HuH-7.5 (cell line): ENCODE data around the gene KCMF1.

ENCODE experiments used
- DNase-seq: peaks from one replicate; pipeline ENCODE4 v3.0.0; 2011; ENCODE audit warnings: low spot score

KCMF1 gene

DNA sequence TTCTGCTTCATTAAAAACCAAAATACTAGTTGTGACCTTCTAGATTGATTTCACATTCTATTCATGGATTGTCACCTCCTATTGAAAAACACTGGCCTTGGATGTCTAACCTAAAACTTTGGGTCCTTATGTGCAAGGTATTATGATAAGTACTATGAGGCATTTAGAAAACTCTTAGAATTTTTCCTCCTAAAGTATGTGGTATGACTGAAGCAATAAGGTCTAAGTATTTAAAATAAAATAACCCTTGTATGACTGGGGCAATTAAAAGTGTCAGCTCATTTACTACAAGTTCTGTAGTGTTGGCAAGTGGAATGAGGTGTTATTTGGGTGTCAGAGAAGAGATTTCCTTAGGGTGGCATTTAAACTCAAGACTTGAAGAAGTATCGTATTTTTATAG, 15.1 kb downstream of the KCMF1 start:
- no peak for DNase-seq

DNA sequence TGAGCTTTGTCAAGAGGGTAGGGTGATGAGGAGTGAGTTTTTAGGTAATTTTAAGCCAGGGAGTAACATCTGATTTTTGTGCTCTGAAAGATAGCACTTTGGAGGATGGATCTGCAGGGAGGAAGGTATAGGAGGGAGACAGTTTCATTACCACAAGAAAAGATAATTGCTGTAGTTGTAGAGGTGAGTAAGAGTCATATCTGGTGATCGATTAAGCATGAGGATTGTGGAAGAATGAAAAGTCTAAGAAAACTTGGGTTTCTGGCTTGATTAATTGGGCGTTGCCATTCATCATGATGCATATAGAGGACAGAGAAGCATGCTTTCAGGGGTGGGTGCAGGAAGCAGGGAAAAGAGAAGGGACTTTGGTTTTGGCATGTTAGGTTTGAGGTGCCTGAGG, 18.5 kb downstream of the KCMF1 start:
- no peak for DNase-seq

DNA sequence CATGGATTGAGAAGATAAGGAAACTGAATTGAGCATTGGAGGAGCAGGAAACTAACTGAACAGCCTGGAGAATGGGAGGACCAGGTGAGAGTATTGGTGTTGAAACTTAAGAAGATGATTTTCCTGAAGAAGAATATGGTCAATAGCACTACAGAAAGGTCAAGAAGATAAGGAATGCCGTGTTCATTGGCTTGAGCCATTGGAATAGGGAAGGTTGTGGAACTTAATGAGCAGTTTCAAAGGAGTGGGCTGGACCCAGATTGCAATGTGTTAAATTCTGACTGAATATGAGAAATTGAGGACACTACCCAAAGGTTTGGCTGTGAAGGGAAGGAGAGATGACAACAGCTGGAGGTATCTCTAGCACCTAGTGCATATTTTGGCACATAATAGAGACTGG, 19.0 kb downstream of the KCMF1 start:
- no peak for DNase-seq

DNA sequence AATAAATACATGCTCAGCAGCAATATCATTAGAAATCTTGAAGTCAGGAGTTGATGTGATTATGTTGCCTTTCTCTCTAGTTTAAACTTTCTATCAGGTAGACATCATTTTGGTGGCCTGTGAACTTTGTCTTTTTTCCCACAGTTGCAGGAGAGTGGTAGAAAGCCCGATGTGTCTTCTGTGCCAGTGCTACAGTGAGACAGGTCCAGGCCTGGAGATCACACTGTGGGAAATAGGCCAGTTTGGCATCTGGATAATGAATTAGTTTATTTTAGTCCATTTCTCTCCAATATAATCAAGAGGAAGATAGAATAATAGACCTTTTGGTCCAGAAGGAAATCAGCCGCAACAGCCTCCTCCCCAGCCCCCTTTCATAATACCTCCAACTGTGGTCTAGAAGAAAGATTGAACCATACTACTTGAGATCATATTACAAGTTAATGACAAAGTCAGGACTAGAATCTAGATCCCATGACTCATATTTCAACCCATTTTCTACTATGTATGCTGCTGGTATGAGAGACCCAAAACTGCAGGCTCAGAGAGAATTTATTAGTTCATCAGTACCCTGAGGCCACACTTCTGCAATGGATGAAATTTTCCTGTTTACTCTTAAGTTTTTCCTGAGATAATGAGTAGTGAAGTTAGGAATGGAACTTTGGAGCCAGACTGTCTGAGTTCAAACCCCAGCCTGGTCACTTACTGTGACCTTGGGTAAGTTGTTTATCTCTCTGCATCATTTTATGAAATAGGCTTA, 20.6 kb downstream of the KCMF1 start:
- no peak for DNase-seq

DNA sequence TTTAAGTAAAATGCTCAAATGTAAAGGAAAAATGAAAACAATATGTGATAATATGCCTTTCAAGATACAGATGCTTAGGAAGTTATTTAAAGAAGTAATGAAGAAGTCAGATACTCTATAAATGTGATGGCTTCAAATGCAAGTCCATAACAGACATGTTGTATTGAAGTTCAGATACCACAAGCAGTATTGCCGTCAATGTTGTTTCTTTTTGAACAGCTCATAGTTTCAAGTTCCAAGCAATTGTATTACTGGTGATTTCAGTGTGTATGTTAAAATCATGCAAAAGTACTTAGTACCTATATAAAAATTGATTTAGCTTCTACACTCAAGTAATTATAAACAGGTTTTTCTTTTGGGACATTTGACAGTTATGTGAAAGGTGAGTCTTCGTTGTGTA, 24.9 kb downstream of the KCMF1 start:
- DNase-seq = no peak

DNA sequence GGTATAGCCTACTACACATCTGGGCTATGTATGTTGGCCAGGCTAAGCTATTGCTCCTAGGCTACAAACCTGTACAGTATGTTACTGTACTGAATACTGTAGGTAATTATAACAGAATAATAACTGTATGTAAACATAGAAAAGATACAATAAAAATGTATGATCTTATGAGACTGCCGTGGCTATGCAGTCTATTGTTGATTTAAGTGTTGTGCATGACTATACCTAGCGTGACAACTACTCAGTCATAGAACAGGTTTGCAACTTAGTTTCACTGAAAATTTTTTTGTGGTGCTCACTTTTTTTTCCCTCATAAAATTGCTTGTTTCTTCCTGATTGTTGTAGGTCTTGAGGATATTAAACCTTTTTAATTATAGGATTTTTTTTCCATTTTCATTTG, 25.9 kb downstream of the KCMF1 start:
- DNase-seq = no peak

DNA sequence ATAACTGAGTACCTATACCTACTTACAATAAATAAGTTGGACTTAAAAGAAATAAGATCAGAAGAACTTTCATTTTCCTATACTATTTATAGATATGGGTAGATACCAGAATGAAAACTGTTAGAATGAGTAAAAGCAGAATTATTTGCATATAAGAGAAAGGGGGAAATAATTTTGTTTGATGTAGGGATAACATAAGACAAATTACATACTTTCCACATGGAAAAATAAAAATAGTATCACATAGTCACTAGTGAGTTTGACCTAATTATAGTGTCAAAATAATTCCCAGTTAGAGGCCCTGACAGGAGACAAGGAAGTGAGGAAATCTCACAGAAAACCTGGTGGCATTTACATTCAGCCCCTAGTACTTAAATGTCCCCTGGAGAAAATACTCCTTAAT, 28.6 kb downstream of the KCMF1 start:
- no peak for DNase-seq

DNA sequence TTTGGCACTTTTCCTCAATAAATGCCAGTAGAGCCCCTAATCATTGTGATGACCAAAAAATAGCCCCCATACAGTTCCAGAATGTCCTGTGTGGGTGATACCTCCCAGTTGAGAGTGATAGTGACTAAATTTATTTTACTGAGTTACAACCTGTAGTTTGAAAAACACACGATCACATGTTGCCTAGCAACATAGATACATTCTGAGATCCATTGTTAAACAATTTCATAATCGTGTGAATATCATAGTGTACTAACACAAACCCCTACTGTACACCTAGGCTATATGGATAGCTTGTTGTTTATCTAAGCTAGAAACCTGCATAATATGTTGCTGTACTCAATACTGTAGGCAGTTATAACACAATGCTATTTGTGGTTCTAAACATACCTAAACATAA, 30.6 kb downstream of the KCMF1 start:
- DNase-seq = no peak

DNA sequence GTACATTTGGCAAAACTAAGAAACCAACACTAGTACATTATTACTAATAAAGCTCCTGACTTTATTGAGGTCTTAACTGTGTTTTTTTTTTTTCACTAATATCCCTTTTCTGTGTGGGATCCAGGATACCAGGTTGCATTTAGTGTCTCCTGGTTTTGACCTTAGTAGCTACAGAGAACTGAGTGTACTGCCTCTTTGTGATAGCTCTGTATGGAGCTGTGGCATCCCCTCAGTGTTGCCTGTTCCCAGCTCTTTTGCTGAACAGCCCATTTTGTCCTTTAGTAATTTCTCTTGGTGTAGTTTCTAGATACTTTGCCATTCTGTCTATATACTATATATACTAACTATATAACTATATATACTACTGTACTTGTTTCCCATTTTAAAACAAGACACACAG, 31.6 kb downstream of the KCMF1 start:
- no peak for DNase-seq

DNA sequence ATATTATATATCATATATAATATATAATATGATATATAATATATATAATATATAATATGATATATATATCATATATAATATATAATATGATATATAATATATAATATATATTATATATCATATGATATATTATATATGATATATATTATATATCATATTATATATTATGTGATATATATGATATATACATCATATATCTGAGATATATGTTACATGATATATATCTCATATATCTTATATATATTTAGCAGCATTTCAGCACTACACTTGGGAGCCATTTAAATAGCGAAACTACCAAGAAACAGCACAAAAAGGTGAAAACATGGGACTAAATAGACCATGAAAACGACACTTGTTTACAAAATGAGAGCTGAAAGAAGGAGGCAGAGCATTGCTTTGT, 37.3 kb downstream of the KCMF1 start:
- DNase-seq = no peak

DNA sequence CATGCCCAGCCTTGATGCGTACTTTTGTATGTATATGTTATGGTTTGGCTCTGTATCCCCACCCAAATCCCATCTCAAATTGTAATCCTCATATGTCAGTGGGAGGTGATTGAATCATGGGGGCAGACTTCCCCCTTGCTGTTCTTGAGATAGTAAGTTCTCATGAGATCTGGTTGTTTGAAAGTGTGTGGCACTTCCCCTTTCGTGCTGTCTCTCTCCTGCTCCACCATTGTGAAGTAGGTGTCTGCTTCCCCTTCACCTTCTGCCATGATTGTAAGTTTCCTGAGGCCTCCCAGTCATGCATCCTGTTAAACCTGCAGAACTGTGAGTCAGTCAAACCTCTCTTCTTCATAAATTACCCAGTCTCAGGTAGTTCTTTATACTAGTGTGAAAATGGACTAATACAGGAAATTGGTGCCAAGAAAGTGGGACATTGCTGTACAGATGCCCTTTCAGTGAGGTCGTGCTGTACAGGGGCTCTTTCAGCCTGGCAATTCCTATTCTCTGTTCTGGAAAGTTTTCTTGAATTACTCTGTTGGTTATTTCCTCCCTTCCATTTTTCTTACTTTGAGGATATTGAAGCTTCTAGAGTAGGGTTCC, 38.2 kb downstream of the KCMF1 start:
- no peak for DNase-seq

DNA sequence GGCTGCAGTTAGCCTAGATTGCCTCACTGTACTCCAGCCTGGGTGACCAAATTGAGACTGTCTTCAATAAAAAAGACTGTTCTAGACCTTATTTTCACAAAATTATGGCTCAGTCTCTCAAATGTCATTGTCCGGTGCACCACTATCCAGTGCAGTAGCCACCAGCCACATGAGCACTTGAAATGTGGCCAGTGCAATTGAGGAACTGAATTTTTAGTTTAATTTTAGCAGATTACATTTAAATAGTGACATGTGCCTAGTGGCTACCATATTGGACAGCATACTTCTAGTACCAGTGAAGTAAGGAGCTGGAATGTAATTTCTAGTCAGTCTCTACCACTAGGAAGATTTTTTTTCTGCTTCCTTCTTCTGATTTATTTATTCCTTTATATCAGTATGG, 39.4 kb downstream of the KCMF1 start:
- no peak for DNase-seq

DNA sequence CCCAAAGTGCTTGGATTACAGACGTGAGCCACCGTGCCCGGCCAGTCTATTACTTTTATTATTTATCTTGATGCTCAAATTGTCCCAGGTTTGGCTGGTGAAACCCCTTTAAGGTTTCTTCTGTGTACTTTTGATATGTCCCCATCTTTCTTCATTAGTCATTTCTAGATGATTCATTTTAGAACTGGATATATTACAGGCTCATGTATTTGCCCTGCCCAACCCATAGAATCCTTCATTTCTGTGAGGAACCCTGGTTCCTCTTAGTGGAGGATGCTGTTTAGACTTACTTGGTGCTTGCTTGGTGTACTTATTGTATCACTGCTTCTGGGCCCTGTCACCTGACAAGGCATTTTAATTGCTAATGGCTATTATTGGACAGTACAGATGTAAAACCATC, 40.1 kb downstream of the KCMF1 start:
- no peak for DNase-seq

DNA sequence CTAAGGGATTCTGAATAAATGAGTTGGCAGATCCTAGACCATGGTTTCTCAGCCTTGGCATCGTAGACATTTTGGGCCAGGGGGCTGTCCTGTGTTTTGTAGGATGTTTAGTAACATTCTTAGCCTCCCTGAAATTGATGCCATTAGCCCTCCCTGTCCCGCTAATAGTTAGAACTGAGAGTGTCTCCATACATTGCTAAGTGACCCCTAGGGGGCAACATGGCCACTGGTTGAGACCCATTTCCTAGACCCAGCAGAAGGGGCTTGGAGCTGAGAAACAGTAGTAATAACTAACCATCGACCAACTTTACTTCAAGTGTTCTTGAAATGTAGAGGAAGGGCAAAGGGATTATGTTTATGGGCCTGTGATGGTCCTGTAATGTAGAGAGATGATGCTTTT, 40.8 kb downstream of the KCMF1 start:
- DNase-seq = no peak

DNA sequence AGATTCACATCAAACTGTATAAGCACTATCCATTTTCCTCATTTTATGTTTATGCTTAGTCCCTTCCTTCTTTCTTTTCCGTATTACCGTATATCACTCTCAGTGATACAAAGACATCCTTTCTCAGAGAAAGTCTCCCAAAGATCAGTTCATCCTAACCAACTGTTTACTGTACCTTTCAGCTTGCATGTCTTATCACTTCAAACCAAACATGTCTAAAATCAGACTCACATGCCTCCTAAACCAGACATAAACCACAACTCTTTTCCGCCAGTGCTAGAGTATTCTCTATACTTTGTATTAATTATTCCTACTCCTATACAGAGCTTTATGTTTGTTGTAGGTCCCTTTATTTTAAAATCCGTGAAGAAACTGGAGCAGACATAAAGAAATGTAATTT, 41.5 kb downstream of the KCMF1 start:
- no peak for DNase-seq

DNA sequence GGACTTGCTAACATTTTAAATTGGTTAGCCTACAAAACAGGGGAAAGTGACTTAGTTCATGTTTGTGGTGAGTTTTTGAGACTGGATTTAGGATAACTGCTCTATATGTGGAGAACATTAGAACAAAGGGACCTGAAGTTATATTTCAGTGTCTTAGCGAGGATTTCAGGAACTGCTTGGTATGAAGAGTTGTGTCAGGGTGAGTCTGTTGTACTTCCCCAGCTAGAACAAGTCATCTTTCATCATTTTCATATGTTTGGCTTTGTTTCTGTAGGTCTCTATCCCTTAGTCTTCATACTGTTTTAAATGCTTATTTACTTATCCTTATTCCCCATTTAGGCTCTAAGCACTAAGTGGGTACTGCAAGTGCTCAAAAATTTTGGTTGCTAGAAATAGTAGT, 41.9 kb downstream of the KCMF1 start:
- no peak for DNase-seq

DNA sequence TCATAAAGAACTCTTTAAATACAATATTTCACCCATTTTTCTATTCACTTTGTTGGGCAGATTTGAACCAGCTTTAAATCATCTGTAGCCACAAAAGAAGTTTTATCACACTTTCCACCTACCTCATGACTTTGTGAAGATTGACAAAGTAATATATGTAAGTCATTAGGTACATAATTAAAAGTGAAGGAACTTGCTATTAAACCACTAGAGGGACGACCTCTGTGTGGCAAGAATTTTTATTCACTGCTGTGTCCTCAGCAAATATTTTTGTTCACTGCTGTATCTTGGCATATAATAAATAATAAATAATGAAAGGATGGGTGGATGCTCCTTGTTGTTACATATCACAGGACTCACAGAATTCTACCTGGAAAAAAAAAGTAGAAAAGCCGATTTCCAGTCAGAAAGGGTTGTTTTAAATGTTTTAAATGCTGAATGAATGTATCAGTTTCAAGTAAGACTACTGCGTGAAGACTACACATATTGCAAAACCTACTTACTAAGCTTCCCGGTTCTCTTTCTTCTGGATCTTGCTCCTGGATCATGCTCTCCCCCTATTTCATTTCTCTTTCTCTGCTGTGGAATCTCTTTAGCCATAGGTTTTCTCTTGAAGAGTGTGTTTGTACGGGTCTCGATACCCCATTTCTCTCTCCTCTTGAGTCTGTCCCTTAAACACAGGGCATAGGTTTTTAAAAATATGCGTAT, 44.8 kb downstream of the KCMF1 start:
- DNase-seq = no peak

DNA sequence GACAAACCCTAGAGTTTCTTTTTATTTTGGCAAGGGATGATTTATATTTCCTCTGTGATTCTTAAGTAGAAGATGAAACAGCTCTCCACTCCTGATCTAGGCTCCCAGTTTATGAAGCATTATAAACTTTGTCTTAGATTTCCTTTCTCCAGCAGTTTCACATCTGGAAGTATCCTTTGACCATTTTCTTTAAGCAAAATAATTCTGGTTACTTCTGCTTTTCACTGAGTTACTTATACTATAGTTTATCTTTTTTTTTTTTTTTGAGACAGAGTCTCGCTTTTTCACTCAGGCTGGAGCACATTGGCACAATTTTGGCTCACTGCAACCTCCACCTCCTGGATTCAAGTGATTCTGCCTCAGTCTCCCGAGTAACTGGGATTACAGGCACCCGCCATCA, 45.5 kb downstream of the KCMF1 start:
- no peak for DNase-seq

DNA sequence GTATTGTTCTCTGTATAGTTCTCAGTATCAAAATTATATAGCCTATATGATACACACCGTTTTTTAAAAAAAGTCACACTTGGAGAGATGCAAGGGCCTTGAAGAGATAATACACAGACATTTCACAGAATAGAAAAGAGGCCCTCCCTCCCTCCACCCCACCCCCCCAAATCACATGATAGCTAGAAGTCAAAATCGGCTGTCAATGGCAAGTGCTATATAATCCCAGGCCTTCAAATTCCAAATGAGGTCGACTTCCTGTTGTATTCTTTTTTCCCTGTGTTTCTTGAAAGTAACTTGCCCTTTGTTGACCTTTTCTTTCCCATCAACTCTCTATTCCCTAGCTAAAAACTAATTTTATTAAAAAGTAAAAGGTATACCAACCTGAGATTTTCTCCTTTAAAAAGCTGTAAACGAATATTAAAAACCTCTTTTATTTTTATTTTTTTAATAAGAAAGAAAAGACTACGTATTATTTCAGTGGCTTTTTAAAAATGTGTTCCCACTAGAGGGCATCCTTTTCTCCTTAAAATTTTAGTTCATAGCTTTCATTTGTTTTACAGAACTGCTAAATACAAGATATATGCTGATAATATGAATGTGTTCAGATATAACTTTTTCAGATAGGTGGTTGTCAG, 46.6 kb downstream of the KCMF1 start:
- DNase-seq = no peak

DNA sequence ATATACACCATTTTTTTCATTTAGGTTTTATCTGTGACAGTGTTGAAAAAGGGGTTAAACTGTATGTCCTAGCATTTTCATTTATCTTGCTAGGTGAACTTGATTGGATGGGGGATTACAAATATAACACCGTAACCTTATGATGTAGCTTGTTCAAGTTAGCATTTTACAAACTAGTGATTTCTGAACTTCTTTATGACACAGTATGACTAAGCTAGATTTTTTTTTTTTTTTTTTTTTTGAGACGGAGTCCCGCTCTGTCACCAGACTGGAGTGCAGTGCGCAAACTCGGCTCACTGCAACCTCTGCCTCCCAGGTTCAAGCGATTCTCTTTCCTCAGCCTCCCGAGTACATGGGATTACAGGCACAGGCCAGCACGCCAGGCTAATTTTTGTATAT, 47.1 kb downstream of the KCMF1 start:
- no peak for DNase-seq

DNA sequence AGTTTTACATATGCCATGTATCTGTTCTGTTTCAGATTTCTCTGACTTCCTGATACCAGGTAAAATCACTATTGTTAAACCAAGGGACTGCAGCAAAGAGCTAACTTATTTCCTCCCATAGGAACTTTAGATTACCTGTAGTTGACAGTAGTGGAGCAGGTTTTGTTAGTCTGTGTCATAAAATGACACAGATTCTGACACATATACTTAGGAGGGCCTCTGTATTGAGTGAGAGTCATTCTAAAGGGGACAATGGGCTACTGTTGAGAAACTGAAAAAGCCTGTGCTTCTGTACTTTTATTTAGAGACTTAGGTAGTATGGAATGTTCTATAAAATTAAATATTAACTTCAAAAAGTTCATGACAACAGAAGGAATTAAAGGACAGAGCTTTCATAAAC, 48.2 kb downstream of the KCMF1 start:
- no peak for DNase-seq

DNA sequence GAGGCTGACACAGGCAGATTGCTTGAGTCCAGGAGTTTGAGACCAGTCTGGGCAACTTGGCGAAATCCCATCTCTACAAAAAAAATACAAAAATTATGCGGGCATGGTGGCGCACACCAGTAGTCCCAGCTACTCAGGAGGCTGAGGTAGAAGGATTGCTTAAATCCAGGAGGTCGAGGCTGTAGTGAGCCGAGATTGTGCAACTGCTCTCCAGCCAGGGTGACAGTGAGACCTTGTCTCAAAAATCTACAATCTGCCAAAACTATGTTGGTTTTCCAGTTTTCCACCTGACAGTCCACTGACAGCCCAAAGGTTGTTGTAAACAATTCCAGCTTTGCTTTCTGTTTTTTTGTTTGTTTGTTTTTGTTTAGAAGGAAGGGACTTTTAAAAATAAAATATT, 51.3 kb downstream of the KCMF1 start:
- DNase-seq = no peak

DNA sequence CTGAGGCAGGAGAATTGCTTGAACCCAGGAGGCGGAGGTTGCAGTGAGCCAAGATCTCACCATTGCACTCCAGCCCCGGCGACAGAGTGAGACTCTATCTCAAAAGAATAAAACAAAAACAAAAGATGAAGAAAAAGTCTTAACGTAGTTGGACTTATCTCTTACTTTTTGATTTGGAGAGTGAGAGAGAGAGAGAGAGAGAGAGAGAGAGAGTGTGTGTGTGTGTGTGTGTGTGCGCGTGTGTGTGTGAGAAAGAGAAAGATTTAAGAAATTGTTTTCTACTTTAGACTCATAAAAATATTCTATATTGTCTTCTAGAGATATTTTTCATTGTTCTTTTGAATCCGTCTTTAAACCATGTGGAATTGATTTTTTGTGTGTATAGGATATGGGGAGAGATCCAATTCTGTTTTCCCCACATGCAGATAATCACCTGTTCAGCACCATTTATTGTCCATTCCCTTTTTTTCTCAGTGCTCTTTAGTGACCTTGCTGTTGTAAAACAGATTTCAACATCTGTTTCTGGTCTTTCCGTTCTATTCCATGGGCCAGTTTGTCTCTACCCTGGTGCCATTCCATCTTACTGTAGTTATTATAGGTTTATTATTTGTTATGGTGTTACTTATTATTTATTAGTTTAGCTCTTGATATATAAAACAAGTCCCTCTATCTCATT, 53.5 kb downstream of the KCMF1 start:
- no peak for DNase-seq
